H9 (cell line): Measurements from ENCODE around the gene VGF. TPM values are rescaled to one million over a fixed set of nuclear protein-coding genes. Genes with fewer than 3 reads are reported as not detected.
A peak's percentile ranks its signal among the peaks of the same experiment; 100 is the strongest.
"Not testable (repeated sequence)": the region's sequence is repeated elsewhere in the genome, so short reads cannot be mapped to it uniquely, and the experiment has no call there.

Experiments
- DNase-seq: peaks from one replicate; pipeline ENCODE4 v3.0.0-alpha.2; 2017
- H2AFZ ChIP-seq: one replicate; pipeline ENCODE4 v1.6.1; 2013; ENCODE audit warnings: mild to moderate bottlenecking, low read length, control low read depth, moderate library complexity
- H2AK5ac ChIP-seq: 2 replicates; pipeline ENCODE4 v1.6.1; 2013; ENCODE audit warnings: low read length, control low read depth, mixed read lengths; ENCODE audit not compliant: insufficient read length
- H2BK120ac ChIP-seq: one replicate; pipeline ENCODE4 v1.6.1; 2013; ENCODE audit warnings: low read depth, mild to moderate bottlenecking, low read length, control low read depth, inconsistent platforms; ENCODE audit not compliant: poor library complexity, severe bottlenecking
- H2BK12ac ChIP-seq: 2 replicates; pipeline ENCODE4 v1.6.1; 2013; ENCODE audit warnings: low read length, control low read depth, mixed read lengths, low read depth; ENCODE audit not compliant: insufficient read length
- H2BK15ac ChIP-seq: 2 replicates; pipeline ENCODE4 v1.6.1; 2013; ENCODE audit warnings: low read depth, low read length, control low read depth
- H2BK20ac ChIP-seq: one replicate; pipeline ENCODE4 v1.6.1; 2013; ENCODE audit warnings: low read depth, mild to moderate bottlenecking, low read length, control low read depth, inconsistent platforms; ENCODE audit not compliant: poor library complexity, severe bottlenecking
- H2BK5ac ChIP-seq: 2 replicates; pipeline ENCODE4 v1.6.1; 2013; ENCODE audit warnings: low read length, control low read depth, mixed read lengths; ENCODE audit not compliant: insufficient read length
- H3K14ac ChIP-seq: 2 replicates; pipeline ENCODE4 v1.6.1; 2013; ENCODE audit warnings: low read length, control low read depth; ENCODE audit not compliant: insufficient read depth
- H3K18ac ChIP-seq: 2 replicates; pipeline ENCODE4 v1.6.1; 2013; ENCODE audit warnings: low read depth, mild to moderate bottlenecking, mixed read lengths, low read length, control low read depth; ENCODE audit not compliant: insufficient read length
- H3K23ac ChIP-seq: 2 replicates; pipeline ENCODE4 v1.6.1; 2013; ENCODE audit warnings: low read length, control low read depth, mixed read lengths, low read depth; ENCODE audit not compliant: insufficient read length
- H3K23me2 ChIP-seq: 2 replicates; pipeline ENCODE4 v1.6.1; 2013; ENCODE audit warnings: low read depth, mild to moderate bottlenecking, mixed read lengths, low read length, control low read depth; ENCODE audit not compliant: insufficient read length, poor library complexity, severe bottlenecking
- H3K27ac ChIP-seq: 2 replicates; pipeline ENCODE4 v1.5.1; 2013; ENCODE audit warnings: low read length, control low read depth, mixed read lengths, low read depth; ENCODE audit not compliant: insufficient read length
- H3K27me3 ChIP-seq: 2 replicates; pipeline ENCODE4 v1.6.1; 2013; ENCODE audit warnings: low read length, control low read depth, inconsistent platforms; ENCODE audit not compliant: insufficient read depth
- H3K4ac ChIP-seq: 2 replicates; pipeline ENCODE4 v1.6.1; 2013; ENCODE audit warnings: low read depth, mild to moderate bottlenecking, control low read depth, inconsistent platforms, low read length, moderate library complexity
- H3K4me1 ChIP-seq: 2 replicates; pipeline ENCODE4 v1.6.1; 2013; ENCODE audit warnings: low read length, control low read depth, inconsistent platforms; ENCODE audit not compliant: insufficient read depth
- H3K4me2 ChIP-seq: 2 replicates; pipeline ENCODE4 v1.6.1; 2013; ENCODE audit warnings: low read length, control low read depth, mixed read lengths; ENCODE audit not compliant: insufficient read length, insufficient read depth
- H3K56ac ChIP-seq: 2 replicates; pipeline ENCODE4 v1.6.1; 2013; ENCODE audit warnings: low read depth, mild to moderate bottlenecking, mixed read lengths, low read length, control low read depth; ENCODE audit not compliant: insufficient read length
- H3K79me1 ChIP-seq: 2 replicates; pipeline ENCODE4 v1.6.1; 2013; ENCODE audit warnings: low read depth, mild to moderate bottlenecking, moderate library complexity, low read length, control low read depth, inconsistent platforms; ENCODE audit not compliant: insufficient read depth, poor library complexity, severe bottlenecking
- H3K79me2 ChIP-seq: 2 replicates; pipeline ENCODE4 v1.6.1; 2013; ENCODE audit warnings: low read length, control low read depth, inconsistent platforms; ENCODE audit not compliant: insufficient read depth
- H3K9ac ChIP-seq: 2 replicates; pipeline ENCODE4 v1.6.1; 2013; ENCODE audit warnings: low read length, control low read depth, mixed read lengths; ENCODE audit not compliant: insufficient read length; ENCODE audit errors: extremely low read depth
- H3K9me3 ChIP-seq: one replicate; pipeline ENCODE4 v1.6.1; 2013; ENCODE audit warnings: low read depth, low read length, inconsistent platforms; ENCODE audit not compliant: control insufficient read depth
- H3T11ph ChIP-seq: one replicate; pipeline ENCODE4 v1.6.1; 2013; ENCODE audit warnings: mild to moderate bottlenecking, low read length, control low read depth, inconsistent platforms
- H4K20me1 ChIP-seq: one replicate; pipeline ENCODE4 v1.6.1; 2013; ENCODE audit not compliant: control insufficient read depth, insufficient read length, insufficient read depth
- H4K5ac ChIP-seq: 2 replicates; pipeline ENCODE4 v1.6.1; 2013; ENCODE audit warnings: low read depth, mild to moderate bottlenecking, mixed read lengths, low read length, control low read depth; ENCODE audit not compliant: insufficient read length
- H4K8ac ChIP-seq: replicated peaks from 2 replicates; pipeline ENCODE4 v1.6.1; 2013; ENCODE audit warnings: low read length, control low read depth, mixed read lengths, low read depth; ENCODE audit not compliant: insufficient read length
- H4K91ac ChIP-seq: 2 replicates; pipeline ENCODE4 v1.6.1; 2013; ENCODE audit warnings: low read depth, mild to moderate bottlenecking, moderate library complexity, mixed read lengths, low read length, control low read depth; ENCODE audit not compliant: insufficient read length
- H3K27ac Mint-ChIP-seq, 3 experiments: 2 replicates in 2 of 3; 3 replicates in 1 of 3; pipeline ENCODE4 v1.8.0; 2020 to 2021; ENCODE audit warnings: mixed read lengths in 3 of 3, mild to moderate bottlenecking in 1 of 3, moderate library complexity in 1 of 3
- H3K27me3 Mint-ChIP-seq: 2 replicates; pipeline ENCODE4 v1.8.0; 2021; ENCODE audit warnings: low read depth, mild to moderate bottlenecking, moderate library complexity, mixed read lengths
- H3K36me3 Mint-ChIP-seq, 3 experiments: 2 replicates in 2 of 3; 3 replicates in 1 of 3; pipeline ENCODE4 v1.8.0; 2020 to 2021; ENCODE audit warnings: low read depth in 3 of 3, mixed read lengths in 3 of 3; ENCODE audit not compliant: insufficient read depth in 1 of 3
- H3K4me1 Mint-ChIP-seq, 2 experiments: 2 replicates each; pipeline ENCODE4 v1.8.0; 2020; ENCODE audit warnings: mixed read lengths in 2 of 2
- H3K4me3 Mint-ChIP-seq, 2 experiments: 2 replicates in 1 of 2; 3 replicates in 1 of 2; pipeline ENCODE4 v1.8.0; 2020 to 2021; ENCODE audit warnings: mild to moderate bottlenecking in 2 of 2, mixed read lengths in 2 of 2, moderate library complexity in 1 of 2
- H3K9me3 Mint-ChIP-seq, 2 experiments: 2 replicates in 1 of 2; 3 replicates in 1 of 2; pipeline ENCODE4 v1.8.0; 2020; ENCODE audit warnings: mild to moderate bottlenecking in 2 of 2, mixed read lengths in 2 of 2, moderate library complexity in 1 of 2
- WGBS: extraction: QIAGEN DNeasy Blood & Tissue Kit; methylation state at CpG from one replicate; pipeline ENCODE4 v1.1.7; 2013; ENCODE audit warnings: missing lambda C conversion rate, low lambda C conversion rate, mixed read lengths; ENCODE audit not compliant: insufficient read length; ENCODE audit errors: extremely low coverage; 5-methylcytosine and 5-hydroxymethylcytosine counted together
- total RNA-seq: library from RNA; stranded (reverse); gene quantifications from 2 replicates; pipeline ENCODE4 v1.2.1, GENCODE V29; 2021
- TF ChIP-seq, protein P1 (sequence below): fragments of 200-600 bp; sonication (generic); conservative IDR thresholded peaks from 3 replicates; pipeline ENCODE4 v1.8.0; 2021; ENCODE audit warnings: antibody characterized with exemption, mild to moderate bottlenecking

Gene VGF
- total RNA-seq, 1 experiment from 2014 or later, result 37.1 TPM

DNA sequence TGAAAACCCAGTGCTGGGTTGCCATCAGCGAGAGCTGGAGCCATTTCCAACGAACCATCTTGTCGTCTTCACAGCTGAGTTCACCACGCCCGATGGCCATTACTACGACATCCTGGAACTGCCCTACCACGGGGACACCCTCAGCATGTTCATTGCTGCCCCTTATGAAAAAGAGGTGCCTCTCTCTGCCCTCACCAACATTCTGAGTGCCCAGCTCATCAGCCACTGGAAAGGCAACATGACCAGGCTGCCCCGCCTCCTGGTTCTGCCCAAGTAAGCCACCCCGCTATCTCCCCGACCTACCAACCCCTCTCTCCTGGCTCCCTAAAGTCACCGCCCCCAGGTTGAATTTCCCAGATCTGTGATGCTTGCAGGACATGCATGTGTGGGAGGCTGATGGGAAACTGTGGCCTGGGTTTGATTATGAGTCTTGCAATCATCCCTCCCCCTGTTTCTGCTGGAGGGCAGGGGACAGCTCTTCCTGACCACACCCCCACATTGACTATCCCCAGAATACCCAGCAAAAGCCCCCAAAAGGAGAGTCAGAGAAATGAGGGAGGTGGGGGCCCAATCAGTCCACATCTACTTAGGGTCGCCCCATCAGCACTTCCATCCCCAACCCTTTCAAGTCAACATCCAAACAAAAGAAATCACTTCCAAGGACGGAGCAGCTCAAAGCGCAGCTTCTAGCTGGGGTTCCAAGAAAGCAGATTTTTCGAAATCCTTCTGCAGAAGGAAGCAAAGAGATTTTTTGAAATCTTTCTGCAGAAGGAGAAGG lies 31.6 kb downstream of the VGF start:
- no peak overlapping the region for H3K56ac ChIP-seq
- H3T11ph ChIP-seq, result no peak overlapping the region
- H4K91ac ChIP-seq, result no peak overlapping the region
- no peak overlapping the region for H3K14ac ChIP-seq
- no peak overlapping the region for H3K23ac ChIP-seq
- no CpG with 5 or more reads among the region's 15 CpGs for WGBS
- H2BK5ac ChIP-seq, result no peak overlapping the region
- no peak overlapping the region for H3K4ac ChIP-seq
- H4K5ac ChIP-seq, result no peak overlapping the region
- peaks cover 28 to 36% of the 10 kb centered on the region in 2 experiments for H3K4me1 Mint-ChIP-seq
- H3K4me2 ChIP-seq, result no peak overlapping the region
- no peak overlapping the region for H4K8ac ChIP-seq
- H3K18ac ChIP-seq, result no peak overlapping the region
- H3K23me2 ChIP-seq, result peaks cover 3% of the 10 kb centered on the region
- no peaks in the 10 kb centered on the region for H3K79me1 ChIP-seq
- H3K79me2 ChIP-seq, result no peaks in the 10 kb centered on the region
- TF ChIP-seq, protein P1, sequence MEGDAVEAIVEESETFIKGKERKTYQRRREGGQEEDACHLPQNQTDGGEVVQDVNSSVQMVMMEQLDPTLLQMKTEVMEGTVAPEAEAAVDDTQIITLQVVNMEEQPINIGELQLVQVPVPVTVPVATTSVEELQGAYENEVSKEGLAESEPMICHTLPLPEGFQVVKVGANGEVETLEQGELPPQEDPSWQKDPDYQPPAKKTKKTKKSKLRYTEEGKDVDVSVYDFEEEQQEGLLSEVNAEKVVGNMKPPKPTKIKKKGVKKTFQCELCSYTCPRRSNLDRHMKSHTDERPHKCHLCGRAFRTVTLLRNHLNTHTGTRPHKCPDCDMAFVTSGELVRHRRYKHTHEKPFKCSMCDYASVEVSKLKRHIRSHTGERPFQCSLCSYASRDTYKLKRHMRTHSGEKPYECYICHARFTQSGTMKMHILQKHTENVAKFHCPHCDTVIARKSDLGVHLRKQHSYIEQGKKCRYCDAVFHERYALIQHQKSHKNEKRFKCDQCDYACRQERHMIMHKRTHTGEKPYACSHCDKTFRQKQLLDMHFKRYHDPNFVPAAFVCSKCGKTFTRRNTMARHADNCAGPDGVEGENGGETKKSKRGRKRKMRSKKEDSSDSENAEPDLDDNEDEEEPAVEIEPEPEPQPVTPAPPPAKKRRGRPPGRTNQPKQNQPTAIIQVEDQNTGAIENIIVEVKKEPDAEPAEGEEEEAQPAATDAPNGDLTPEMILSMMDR, result no peak
- peak overlapping the region; percentile 3 to 86 (median 10); a peak in 4 of 7 replicates for H3K27ac Mint-ChIP-seq
- no peak overlapping the region for H3K9ac ChIP-seq
- H2BK12ac ChIP-seq, result no peak overlapping the region
- no peaks in the 10 kb centered on the region for H3K9me3 Mint-ChIP-seq
- DNase-seq, result no peak
- peaks cover 0 to 32% (median 0%) of the 10 kb centered on the region in 3 experiments; a peak in 2 of 7 replicates for H3K36me3 Mint-ChIP-seq
- H2BK15ac ChIP-seq, result no peak overlapping the region
- no peaks in the 10 kb centered on the region for H4K20me1 ChIP-seq
- no peaks in the 10 kb centered on the region; the same call in 1 of the 2 replicates for H3K27me3 Mint-ChIP-seq
- H2AK5ac ChIP-seq, result no peak overlapping the region
- H3K9me3 ChIP-seq, result no peaks in the 10 kb centered on the region
- H3K27ac ChIP-seq, result no peak overlapping the region
- H3K4me3 Mint-ChIP-seq, result 0 out of 5 replicates have a peak overlapping the region, but pooled peaks of 1 of the 2 experiments have one; percentile 2
- H2BK120ac ChIP-seq, result no peak overlapping the region
- H2BK20ac ChIP-seq, result no peak overlapping the region
- no peak overlapping the region for H2AFZ ChIP-seq
- no peaks in the 10 kb centered on the region for H3K27me3 ChIP-seq
- H3K4me1 ChIP-seq, result no peaks in the 10 kb centered on the region

DNA sequence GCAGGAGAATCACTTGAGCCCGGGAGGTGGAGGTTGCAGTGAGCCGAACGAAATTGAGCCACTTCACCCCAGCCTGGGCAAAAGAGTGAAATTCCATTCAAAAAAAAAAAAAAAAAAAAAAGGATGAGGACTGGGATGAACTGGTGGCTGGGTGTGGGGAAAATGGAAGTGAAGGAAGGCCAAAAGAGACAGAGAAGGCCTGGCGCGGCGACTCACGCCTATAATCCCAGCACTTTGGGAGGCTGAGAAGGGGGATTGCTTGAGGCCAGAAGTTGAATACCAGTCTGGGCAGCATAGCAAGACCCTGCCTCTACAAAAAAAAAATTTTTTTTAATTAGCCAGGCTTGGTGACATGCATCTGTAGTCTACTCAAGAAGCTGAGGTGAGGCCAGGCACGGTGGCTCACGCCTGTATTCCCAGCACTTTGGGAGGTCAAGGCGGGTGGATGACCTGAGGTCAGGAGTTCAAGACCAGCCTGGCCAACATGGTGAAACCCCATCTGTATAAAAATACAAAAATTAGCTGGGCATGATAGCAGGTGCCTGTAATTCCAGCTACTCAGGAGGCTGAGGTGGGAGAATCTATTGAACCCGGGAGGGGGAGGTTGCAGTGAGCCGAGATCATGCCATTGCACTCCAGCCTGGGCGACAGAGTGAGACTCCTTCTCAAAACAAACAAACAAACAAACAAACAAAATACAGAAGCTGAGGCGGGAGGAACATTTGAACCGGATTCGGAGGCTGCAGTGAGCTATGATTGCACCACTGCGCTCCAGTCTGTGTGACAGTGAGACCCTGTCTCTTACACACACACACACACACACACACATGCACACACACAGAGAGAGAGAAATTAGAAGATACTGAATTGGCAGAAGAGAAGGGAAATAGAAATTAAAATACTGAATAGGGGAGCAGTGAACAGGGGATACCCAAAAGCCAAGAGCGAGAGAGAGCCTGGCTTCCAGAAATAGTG lies 32.5 kb downstream of the VGF start:
- no CpG with 5 or more reads among the region's 18 CpGs for WGBS
- not testable (repeated sequence) for H3K27me3 ChIP-seq, H3K9ac ChIP-seq

More for the DNA sequence above, 32.5 kb downstream of the VGF start:
- H2BK120ac ChIP-seq, H4K8ac ChIP-seq, H4K5ac ChIP-seq, H3T11ph ChIP-seq, H2BK5ac ChIP-seq, H3K79me1 ChIP-seq, H3K23ac ChIP-seq, H3K27ac Mint-ChIP-seq, H2AK5ac ChIP-seq, H3K18ac ChIP-seq, H3K14ac ChIP-seq, H3K4me2 ChIP-seq, H3K4ac ChIP-seq, H4K91ac ChIP-seq, H3K9me3 Mint-ChIP-seq, H2BK20ac ChIP-seq, H2BK12ac ChIP-seq, H3K4me3 Mint-ChIP-seq, H2BK15ac ChIP-seq, H3K4me1 ChIP-seq, H3K27ac ChIP-seq, H4K20me1 ChIP-seq, H2AFZ ChIP-seq, H3K79me2 ChIP-seq, H3K56ac ChIP-seq, DNase-seq, H3K9me3 ChIP-seq, H3K27me3 Mint-ChIP-seq, H3K23me2 ChIP-seq: not testable (repeated sequence)
- H3K36me3 Mint-ChIP-seq, result peaks cover 0 to 32% (median 0%) of the 10 kb centered on the region in 3 experiments; a peak in 2 of 7 replicates
- H3K4me1 Mint-ChIP-seq, result peaks cover 26 to 36% of the 10 kb centered on the region in 2 experiments
